ENCODE data around the gene DDC. TPM values are rescaled to one million over a fixed set of nuclear protein-coding genes. Genes with fewer than 3 reads are reported as not detected.
"Not testable (repeated sequence)": the region's sequence is repeated elsewhere in the genome, so short reads cannot be mapped to it uniquely, and the experiment has no call there.

The DDC gene
- polyA plus RNA-seq, 3 donors: 64.7 to 86.3 (median 75.1) TPM

GRCh38 chr7:50594136-50594535 lies 28.9 kb upstream of the DDC start:
- no peak for DNase-seq (ENCODE audit: extremely low read depth in 1 of 11, low read depth in 9 of 11, low spot score in 4 of 11)

DNA sequence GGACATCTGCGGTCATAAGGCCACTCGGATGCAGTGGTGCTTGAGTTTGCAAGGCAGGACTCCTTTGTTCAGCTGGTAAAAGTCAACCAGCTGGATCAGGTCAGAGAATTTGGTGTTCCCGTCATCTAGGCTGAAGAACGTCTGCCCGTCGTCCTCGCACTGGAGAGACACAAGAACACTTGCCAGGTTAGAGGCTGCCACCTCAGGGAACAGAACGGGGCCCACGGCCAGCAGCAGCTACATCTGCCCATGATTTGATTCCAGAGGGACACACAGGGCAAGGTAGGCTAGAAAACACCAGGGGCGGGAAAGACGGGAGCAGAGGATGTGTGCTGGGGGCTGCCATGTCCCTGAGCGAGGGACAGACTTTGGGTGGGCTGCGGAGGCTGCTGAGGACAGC lies 27.7 kb upstream of the DDC start:
- DNase-seq (ENCODE audit: extremely low read depth in 1 of 11, low read depth in 9 of 11, low spot score in 4 of 11): no peak

DNA sequence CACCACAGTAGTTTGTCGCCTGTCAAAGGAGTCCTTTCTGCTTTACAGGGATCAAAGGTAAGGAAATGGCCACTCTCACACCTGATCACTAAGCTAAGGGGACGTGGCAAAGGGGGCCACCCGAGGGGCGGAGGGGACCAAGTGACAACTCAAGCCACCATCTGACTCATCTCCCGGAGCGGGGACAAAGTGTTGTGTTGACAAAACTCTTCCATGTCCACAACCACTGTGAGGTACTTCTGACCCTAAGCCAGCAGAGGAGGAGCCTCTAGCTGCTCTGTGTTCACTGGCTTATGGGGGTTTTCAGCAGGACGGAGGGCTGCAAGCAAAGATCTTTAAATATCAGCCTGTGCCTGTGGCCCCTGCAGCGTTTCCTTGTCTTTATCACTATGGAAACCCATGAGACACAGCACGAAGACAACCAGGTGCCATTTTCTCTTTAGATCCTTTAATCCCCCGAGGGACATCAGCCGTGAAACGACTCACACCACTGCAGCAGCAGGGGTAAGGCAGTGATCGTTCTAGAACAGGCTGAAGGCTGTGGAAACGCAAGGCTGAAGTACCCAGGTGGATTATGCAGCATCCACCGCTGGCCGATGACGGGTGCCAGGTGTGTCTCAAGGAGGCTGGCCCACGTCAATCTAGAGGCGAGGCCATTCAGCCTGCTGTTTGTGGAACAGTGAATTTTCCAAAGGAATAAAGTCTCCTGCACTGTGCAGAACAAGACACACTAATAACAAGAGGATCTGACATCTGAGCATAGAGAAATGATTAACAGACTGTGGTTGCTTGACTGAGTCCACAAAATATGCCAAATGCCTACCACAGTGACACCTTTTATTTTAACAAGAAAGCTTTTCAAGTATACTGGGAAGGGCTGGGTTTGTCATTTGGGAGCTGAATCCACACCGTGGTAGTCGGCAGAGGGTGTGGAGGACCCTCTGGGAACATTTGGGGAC lies 26.6 kb upstream of the DDC start:
- DNase-seq (ENCODE audit: extremely low read depth in 1 of 11, low read depth in 9 of 11, low spot score in 4 of 11): no peak

GRCh38 chr7:50591098-50591479 lies 25.9 kb upstream of the DDC start:
- no peak for DNase-seq (ENCODE audit: extremely low read depth in 1 of 11, low read depth in 9 of 11, low spot score in 4 of 11)

GRCh38 chr7:50590535-50590934 lies 25.3 kb upstream of the DDC start:
- no peak for DNase-seq (ENCODE audit: extremely low read depth in 1 of 11, low read depth in 9 of 11, low spot score in 4 of 11)

- DNase-seq (ENCODE audit: extremely low read depth in 1 of 11, low read depth in 9 of 11, low spot score in 4 of 11): no peak
Observed at GRCh38 chr7:50589364-50589763, 24.2 kb upstream of the DDC start.

DNA sequence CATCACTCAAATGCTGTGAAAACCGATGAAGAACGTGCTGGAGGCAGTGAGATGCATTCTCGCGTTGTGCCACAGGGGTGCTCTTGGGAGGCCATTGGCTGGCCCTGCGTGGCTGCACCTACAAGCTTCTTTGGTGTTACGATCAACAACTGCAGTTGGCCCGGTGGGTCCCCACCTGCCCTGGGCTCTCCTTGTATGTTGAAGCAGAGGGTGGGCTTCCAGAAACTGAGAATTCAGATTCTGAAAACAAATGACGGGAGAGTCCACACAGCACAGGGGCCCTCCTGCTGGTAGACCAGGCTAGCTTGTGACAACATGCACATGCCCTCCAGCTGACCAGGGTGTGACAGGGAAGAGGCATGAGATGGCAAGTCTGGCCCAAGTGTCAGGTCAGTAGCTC lies 23.7 kb upstream of the DDC start:
- no peak for DNase-seq (ENCODE audit: extremely low read depth in 1 of 11, low read depth in 9 of 11, low spot score in 4 of 11)

GRCh38 chr7:50587737-50588136 lies 22.5 kb upstream of the DDC start:
- no peak for DNase-seq (ENCODE audit: extremely low read depth in 1 of 11, low read depth in 9 of 11, low spot score in 4 of 11)

DNA sequence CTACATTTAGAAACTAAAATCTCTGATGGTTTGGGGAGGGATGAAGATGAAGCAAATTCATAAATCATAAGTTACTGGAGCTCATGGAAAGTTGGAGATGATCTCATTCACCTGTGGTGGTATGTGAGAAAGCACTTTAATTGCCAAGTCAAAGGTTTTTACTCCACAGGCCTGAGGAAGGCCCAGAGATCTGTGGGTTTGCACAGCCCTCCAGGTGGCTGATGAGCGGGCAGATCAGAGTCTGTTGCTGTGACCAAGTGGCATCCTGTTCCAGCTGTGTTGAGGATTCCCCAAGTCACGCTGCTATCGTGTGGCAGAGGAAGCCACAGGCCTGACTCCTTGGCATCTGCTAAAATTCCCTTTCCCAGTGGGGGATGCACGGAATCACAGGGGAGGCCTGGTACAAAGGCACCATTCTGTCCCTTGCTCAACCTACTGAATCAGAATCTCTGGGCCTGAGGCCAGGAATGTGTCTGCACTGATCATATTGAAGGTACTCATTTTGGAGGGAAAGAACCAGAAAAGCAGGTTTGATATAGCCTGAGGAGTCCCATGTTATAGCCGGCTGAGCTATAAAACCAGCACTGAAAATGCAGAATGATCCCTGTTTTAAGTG lies 19.7 kb upstream of the DDC start:
- no peak for DNase-seq (ENCODE audit: extremely low read depth in 1 of 11, low read depth in 9 of 11, low spot score in 4 of 11)

DNA sequence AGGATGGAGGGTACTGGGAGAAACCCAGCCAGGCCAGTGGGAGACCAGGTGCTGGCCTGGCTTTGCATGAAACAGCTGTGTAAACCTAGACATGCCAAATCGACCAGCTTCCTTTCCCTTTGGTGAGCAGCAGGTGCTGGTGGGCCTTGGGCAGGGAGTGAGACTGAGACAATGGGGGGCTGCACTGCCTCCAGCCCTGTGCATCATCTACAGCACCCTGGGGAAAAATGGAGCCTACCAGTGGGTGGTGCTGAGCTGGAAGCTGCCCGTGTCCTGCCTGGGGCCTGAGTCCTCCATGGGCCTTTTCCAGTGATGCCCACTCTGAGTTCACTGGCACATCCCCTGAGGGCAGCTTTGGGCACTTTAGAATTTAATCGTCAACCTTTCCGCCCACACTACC lies 19.2 kb upstream of the DDC start:
- no peak for DNase-seq (ENCODE audit: extremely low read depth in 1 of 11, low read depth in 9 of 11, low spot score in 4 of 11)

DNA sequence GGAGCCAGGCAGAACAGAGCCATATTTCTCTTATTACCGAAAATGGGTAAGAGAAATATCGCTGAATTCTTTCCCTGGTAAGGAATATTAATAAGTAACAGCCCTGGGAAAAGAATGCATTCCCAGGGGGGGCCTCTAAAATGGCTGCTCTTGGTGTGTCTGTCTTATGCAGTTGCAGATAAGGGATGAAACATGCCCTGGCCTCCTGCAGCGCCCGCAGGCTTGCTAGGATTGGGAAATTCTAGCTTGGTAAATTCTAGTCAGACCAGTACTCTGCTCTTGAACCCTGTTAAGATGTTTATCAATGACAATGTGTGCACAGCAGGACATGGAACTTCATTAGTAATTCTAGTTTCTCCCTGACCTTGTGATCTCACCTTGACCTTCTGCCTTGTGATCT lies 18.1 kb upstream of the DDC start:
- DNase-seq (ENCODE audit: extremely low read depth in 1 of 11, low read depth in 9 of 11, low spot score in 4 of 11): not testable (repeated sequence)

DNA sequence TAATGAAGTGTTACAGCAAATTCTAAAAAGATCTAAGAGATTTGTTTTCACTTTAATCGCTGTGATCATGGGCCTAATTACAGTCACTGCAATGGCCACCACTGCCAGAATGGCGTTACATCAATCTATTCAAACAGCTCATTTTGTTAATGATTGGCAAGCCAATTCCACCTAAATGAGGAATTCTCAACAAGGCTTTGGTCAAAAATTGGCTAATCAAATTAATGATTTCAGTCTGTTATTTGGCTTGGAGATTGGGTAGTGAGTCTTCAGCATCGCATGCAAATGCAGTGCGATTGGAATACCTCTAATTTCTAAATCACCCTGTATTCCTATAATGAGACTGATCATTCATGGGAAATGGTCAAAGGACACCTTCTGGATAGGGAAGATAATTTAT lies 17.1 kb upstream of the DDC start:
- DNase-seq (ENCODE audit: extremely low read depth in 1 of 11, low read depth in 9 of 11, low spot score in 4 of 11): not testable (repeated sequence)

- DNase-seq (ENCODE audit: extremely low read depth in 1 of 11, low read depth in 9 of 11, low spot score in 4 of 11): not testable (repeated sequence)
Observed at GRCh38 chr7:50580666-50581065, 15.5 kb upstream of the DDC start.

DNA sequence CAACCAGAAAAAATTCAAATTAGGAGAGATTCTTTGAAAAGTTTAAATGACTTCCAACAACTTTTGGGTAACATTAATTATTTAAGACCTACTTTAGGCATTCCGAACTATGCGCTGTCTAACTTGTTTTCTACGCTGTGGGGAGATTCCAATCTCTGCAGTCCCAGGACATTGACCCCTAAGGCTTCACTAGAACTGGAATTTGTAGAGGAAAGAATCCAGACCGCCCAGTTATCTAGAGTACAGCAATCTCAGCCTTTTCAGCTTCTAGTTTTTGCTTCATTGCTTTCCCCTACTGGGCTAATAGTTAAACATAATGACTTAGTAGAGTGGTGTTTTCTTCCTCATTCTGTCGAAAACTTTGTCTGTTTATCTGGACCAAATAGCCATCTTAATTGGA lies 14.9 kb upstream of the DDC start:
- DNase-seq (ENCODE audit: extremely low read depth in 1 of 11, low read depth in 9 of 11, low spot score in 4 of 11): no peak

- DNase-seq (ENCODE audit: extremely low read depth in 1 of 11, low read depth in 9 of 11, low spot score in 4 of 11): not testable (repeated sequence)
Observed at GRCh38 chr7:50578105-50578504, 12.9 kb upstream of the DDC start.

DNA sequence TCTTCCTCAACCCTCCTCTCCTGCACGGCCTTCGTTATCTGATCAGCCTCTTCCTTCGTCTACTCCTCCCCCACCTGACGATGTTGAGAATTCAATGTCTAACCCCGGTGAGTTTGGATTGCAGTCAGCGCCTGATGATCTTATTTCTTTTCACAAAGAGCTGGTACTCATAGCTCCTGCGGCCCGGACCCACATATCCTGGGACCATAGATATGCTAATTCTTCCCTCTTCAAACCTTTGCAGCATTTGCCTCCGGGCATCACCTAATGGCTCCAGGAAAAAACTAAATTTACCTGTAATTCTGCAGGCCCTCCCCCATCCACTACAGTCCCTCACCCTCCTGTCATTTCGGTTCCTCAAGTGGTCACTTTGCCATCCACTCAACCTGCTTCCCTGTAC lies 12.4 kb upstream of the DDC start:
- DNase-seq (ENCODE audit: extremely low read depth in 1 of 11, low read depth in 9 of 11, low spot score in 4 of 11): no peak

- DNase-seq (ENCODE audit: extremely low read depth in 1 of 11, low read depth in 9 of 11, low spot score in 4 of 11): not testable (repeated sequence)
Observed at GRCh38 chr7:50576388-50576787, 11.2 kb upstream of the DDC start.

- no peak for DNase-seq (ENCODE audit: extremely low read depth in 1 of 11, low read depth in 9 of 11, low spot score in 4 of 11)
Observed at GRCh38 chr7:50567715-50568261, 2.6 kb upstream of the DDC start.

- no peak for DNase-seq (ENCODE audit: extremely low read depth in 1 of 11, low read depth in 9 of 11, low spot score in 4 of 11)
Observed at GRCh38 chr7:50565977-50566376, 772 bp upstream of the DDC start.

DNA sequence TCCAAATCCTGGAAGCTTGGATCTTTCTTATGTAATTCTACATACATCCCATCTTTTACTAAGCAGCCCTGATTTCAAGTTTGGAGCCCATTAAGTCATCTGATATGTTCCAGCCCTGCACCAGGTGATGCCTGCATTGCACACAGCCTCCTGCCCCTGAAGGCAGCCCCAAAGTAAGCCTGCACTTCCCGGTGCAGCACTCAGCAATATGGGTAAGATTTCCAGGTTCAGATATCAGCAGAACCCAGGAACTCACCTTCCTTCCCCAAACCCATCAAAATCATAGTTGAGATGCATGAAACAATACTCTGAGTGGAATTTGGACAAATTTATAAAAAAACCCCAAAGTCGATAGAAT lies 333 bp upstream of the DDC start:
- no peak for DNase-seq (ENCODE audit: extremely low read depth in 1 of 11, low read depth in 9 of 11, low spot score in 4 of 11)
